Measurements from ENCODE around the gene NLGN1.

- no peak for TF ChIP-seq CBX5 (CRISPR knock-in tag; IDR thresholded peaks at IDR 0.05; ENCODE audit: borderline replicate concordance)
- TF ChIP-seq RORA (CRISPR knock-in tag; IDR thresholded peaks at IDR 0.05) = no peak
- no peak for TF ChIP-seq ZNF570 (CRISPR knock-in tag; IDR thresholded peaks at IDR 0.05; ENCODE audit: borderline replicate concordance)
- no peak for TF ChIP-seq CTCF (CRISPR knock-in tag; IDR thresholded peaks at IDR 0.05)
Observed at GRCh38 chr3:174270841-174271240, 873.3 kb downstream of the NLGN1 start.
